HL-60 (cell line): Measurements from ENCODE around the gene TRIP4.

Experiments
- CTCF ChIP-seq: IDR thresholded peaks from one replicate; pipeline ENCODE4 v1.5.1; 2011; ENCODE audit warnings: low read length, control low read depth, inconsistent platforms; ENCODE audit not compliant: insufficient read depth
- GABPA ChIP-seq: IDR thresholded peaks from 2 replicates; pipeline ENCODE4 v1.6.1; 2012; ENCODE audit warnings: low read depth
- POLR2AphosphoS5 ChIP-seq: IDR thresholded peaks from 2 replicates; pipeline ENCODE4 v1.6.1; 2012; ENCODE audit warnings: low read depth
- SPI1 ChIP-seq: IDR thresholded peaks from 2 replicates; pipeline ENCODE4 v1.6.1; 2012; ENCODE audit warnings: low read depth, mild to moderate bottlenecking, borderline replicate concordance
- TF ChIP-seq, protein P1 (sequence below): IDR thresholded peaks from 2 replicates; pipeline ENCODE4 v1.6.1; 2012; ENCODE audit warnings: low read depth; ENCODE audit not compliant: insufficient replicate concordance

GRCh38 chr15:64425221-64425620 lies 37.6 kb downstream of the TRIP4 start:
- TF ChIP-seq, protein P1, sequence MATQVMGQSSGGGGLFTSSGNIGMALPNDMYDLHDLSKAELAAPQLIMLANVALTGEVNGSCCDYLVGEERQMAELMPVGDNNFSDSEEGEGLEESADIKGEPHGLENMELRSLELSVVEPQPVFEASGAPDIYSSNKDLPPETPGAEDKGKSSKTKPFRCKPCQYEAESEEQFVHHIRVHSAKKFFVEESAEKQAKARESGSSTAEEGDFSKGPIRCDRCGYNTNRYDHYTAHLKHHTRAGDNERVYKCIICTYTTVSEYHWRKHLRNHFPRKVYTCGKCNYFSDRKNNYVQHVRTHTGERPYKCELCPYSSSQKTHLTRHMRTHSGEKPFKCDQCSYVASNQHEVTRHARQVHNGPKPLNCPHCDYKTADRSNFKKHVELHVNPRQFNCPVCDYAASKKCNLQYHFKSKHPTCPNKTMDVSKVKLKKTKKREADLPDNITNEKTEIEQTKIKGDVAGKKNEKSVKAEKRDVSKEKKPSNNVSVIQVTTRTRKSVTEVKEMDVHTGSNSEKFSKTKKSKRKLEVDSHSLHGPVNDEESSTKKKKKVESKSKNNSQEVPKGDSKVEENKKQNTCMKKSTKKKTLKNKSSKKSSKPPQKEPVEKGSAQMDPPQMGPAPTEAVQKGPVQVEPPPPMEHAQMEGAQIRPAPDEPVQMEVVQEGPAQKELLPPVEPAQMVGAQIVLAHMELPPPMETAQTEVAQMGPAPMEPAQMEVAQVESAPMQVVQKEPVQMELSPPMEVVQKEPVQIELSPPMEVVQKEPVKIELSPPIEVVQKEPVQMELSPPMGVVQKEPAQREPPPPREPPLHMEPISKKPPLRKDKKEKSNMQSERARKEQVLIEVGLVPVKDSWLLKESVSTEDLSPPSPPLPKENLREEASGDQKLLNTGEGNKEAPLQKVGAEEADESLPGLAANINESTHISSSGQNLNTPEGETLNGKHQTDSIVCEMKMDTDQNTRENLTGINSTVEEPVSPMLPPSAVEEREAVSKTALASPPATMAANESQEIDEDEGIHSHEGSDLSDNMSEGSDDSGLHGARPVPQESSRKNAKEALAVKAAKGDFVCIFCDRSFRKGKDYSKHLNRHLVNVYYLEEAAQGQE, result no peak
- TF ChIP-seq CTCF (no peak), POLR2AphosphoS5 (no peak), GABPA (no peak), SPI1 (no peak)
